ENCODE results near the gene AGBL2. TPM values are rescaled to one million over a fixed set of nuclear protein-coding genes. Genes with fewer than 3 reads are reported as not detected.

Gene AGBL2
- total and polyA plus RNA-seq, 9 of the 15 experiments (the other 6 are each of a cell fraction or from before 2014, with no cell fraction given), result 0.57 to 6.5 (median 1.3) TPM

GRCh38 chr11:47642099-47642855 lies 72.9 kb downstream of the AGBL2 start, which contains the start of gene MTCH2 (continued):
- TF ChIP-seq, protein P1, sequence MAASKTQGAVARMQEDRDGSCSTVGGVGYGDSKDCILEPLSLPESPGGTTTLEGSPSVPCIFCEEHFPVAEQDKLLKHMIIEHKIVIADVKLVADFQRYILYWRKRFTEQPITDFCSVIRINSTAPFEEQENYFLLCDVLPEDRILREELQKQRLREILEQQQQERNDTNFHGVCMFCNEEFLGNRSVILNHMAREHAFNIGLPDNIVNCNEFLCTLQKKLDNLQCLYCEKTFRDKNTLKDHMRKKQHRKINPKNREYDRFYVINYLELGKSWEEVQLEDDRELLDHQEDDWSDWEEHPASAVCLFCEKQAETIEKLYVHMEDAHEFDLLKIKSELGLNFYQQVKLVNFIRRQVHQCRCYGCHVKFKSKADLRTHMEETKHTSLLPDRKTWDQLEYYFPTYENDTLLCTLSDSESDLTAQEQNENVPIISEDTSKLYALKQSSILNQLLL (CRISPR knock-in tag; IDR thresholded peaks at IDR 0.05; ENCODE audit: borderline replicate concordance), result no peak
- TF ChIP-seq ETV5 (CRISPR knock-in tag; IDR thresholded peaks at IDR 0.05; ENCODE audit: low read depth) (peak; percentile 74), NEUROD1 (IDR thresholded peaks at IDR 0.05; ENCODE audit: borderline replicate concordance, low read depth, low read length, partially characterized antibody) (peak; percentile 37), ZNF75A (CRISPR knock-in tag; IDR thresholded peaks at IDR 0.05) (no peak), ZNF239 (CRISPR knock-in tag; IDR thresholded peaks at IDR 0.05) (no peak), STAG1 (CRISPR knock-in tag; IDR thresholded peaks at IDR 0.05; ENCODE audit: borderline replicate concordance) (no peak), ZNF408 (CRISPR knock-in tag; IDR thresholded peaks at IDR 0.05; ENCODE audit: low read depth) (no peak), GTF2E2 (tag; IDR thresholded peaks at IDR 0.05) (no peak), ZNF436 (CRISPR knock-in tag; IDR thresholded peaks at IDR 0.05) (no peak), STAT5A (IDR thresholded peaks at IDR 0.05; ENCODE audit: borderline replicate concordance, low read length) (no peak), MAZ (CRISPR knock-in tag; conservative IDR thresholded peaks at IDR 0.05 in 1 of 2, IDR thresholded peaks at IDR 0.05 in 1 of 2) (peak in 1 of 2 experiments; percentile 91; a peak in 3 of 4 replicates), MITF (IDR thresholded peaks at IDR 0.05) (peak; percentile 92)
- TF ChIP-seq, protein P2, sequence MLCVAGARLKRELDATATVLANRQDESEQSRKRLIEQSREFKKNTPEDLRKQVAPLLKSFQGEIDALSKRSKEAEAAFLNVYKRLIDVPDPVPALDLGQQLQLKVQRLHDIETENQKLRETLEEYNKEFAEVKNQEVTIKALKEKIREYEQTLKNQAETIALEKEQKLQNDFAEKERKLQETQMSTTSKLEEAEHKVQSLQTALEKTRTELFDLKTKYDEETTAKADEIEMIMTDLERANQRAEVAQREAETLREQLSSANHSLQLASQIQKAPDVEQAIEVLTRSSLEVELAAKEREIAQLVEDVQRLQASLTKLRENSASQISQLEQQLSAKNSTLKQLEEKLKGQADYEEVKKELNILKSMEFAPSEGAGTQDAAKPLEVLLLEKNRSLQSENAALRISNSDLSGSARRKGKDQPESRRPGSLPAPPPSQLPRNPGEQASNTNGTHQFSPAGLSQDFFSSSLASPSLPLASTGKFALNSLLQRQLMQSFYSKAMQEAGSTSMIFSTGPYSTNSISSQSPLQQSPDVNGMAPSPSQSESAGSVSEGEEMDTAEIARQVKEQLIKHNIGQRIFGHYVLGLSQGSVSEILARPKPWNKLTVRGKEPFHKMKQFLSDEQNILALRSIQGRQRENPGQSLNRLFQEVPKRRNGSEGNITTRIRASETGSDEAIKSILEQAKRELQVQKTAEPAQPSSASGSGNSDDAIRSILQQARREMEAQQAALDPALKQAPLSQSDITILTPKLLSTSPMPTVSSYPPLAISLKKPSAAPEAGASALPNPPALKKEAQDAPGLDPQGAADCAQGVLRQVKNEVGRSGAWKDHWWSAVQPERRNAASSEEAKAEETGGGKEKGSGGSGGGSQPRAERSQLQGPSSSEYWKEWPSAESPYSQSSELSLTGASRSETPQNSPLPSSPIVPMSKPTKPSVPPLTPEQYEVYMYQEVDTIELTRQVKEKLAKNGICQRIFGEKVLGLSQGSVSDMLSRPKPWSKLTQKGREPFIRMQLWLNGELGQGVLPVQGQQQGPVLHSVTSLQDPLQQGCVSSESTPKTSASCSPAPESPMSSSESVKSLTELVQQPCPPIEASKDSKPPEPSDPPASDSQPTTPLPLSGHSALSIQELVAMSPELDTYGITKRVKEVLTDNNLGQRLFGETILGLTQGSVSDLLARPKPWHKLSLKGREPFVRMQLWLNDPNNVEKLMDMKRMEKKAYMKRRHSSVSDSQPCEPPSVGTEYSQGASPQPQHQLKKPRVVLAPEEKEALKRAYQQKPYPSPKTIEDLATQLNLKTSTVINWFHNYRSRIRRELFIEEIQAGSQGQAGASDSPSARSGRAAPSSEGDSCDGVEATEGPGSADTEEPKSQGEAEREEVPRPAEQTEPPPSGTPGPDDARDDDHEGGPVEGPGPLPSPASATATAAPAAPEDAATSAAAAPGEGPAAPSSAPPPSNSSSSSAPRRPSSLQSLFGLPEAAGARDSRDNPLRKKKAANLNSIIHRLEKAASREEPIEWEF (CRISPR knock-in tag; IDR thresholded peaks at IDR 0.05), result no peak
- TF ChIP-seq, protein P3, sequence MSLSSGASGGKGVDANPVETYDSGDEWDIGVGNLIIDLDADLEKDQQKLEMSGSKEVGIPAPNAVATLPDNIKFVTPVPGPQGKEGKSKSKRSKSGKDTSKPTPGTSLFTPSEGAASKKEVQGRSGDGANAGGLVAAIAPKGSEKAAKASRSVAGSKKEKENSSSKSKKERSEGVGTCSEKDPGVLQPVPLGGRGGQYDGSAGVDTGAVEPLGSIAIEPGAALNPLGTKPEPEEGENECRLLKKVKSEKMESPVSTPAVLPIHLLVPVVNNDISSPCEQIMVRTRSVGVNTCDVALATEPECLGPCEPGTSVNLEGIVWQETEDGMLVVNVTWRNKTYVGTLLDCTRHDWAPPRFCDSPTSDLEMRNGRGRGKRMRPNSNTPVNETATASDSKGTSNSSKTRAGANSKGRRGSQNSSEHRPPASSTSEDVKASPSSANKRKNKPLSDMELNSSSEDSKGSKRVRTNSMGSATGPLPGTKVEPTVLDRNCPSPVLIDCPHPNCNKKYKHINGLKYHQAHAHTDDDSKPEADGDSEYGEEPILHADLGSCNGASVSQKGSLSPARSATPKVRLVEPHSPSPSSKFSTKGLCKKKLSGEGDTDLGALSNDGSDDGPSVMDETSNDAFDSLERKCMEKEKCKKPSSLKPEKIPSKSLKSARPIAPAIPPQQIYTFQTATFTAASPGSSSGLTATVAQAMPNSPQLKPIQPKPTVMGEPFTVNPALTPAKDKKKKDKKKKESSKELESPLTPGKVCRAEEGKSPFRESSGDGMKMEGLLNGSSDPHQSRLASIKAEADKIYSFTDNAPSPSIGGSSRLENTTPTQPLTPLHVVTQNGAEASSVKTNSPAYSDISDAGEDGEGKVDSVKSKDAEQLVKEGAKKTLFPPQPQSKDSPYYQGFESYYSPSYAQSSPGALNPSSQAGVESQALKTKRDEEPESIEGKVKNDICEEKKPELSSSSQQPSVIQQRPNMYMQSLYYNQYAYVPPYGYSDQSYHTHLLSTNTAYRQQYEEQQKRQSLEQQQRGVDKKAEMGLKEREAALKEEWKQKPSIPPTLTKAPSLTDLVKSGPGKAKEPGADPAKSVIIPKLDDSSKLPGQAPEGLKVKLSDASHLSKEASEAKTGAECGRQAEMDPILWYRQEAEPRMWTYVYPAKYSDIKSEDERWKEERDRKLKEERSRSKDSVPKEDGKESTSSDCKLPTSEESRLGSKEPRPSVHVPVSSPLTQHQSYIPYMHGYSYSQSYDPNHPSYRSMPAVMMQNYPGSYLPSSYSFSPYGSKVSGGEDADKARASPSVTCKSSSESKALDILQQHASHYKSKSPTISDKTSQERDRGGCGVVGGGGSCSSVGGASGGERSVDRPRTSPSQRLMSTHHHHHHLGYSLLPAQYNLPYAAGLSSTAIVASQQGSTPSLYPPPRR (CRISPR knock-in tag; IDR thresholded peaks at IDR 0.05; ENCODE audit: borderline replicate concordance), result no peak

Measured in K562 (cell line).